Neural progenitor cell (in vitro differentiated cells): ENCODE measurements around the gene KRR1. TPM values are rescaled to one million over a fixed set of nuclear protein-coding genes. Genes with fewer than 3 reads are reported as not detected.

Experiments
- DNase-seq: peaks from one replicate; pipeline ENCODE4 v3.0.0-alpha.2; 2016; ENCODE audit warnings: low spot score
- H2AFZ ChIP-seq: fragments of 200-600 bp; sonication (generic); replicated peaks from 2 replicates; pipeline ENCODE4 v1.6.1; 2016; ENCODE audit warnings: antibody characterized with exemption
- H3F3A ChIP-seq: fragments of 200-600 bp; sonication (generic); 2 replicates; pipeline ENCODE4 v1.6.1; 2016; ENCODE audit warnings: antibody characterized with exemption, low read depth
- H3K27ac ChIP-seq: fragments of 200-600 bp; sonication (generic); 2 replicates; pipeline ENCODE4 v1.5.1; 2016; ENCODE audit warnings: mild to moderate bottlenecking
- H3K27me3 ChIP-seq: fragments of 200-600 bp; sonication (generic); 2 replicates; pipeline ENCODE4 v1.6.1; 2016; ENCODE audit warnings: mild to moderate bottlenecking, moderate library complexity
- H3K36me3 ChIP-seq: fragments of 200-600 bp; sonication (generic); 2 replicates; pipeline ENCODE4 v1.5.1; 2016
- H3K4me1 ChIP-seq: fragments of 200-600 bp; sonication (generic); 2 replicates; pipeline ENCODE4 v1.6.1; 2016; ENCODE audit warnings: mixed run types
- H3K4me2 ChIP-seq: fragments of 200-600 bp; sonication (generic); 2 replicates; pipeline ENCODE4 v1.6.1; 2016
- H3K4me3 ChIP-seq: fragments of 200-600 bp; sonication (generic); 2 replicates; pipeline ENCODE4 v1.5.1; 2016
- H3K79me2 ChIP-seq: fragments of 200-600 bp; sonication (generic); 2 replicates; pipeline ENCODE4 v1.6.1; 2016; ENCODE audit warnings: low read depth
- H3K9ac ChIP-seq: fragments of 200-600 bp; sonication (generic); 2 replicates; pipeline ENCODE4 v1.6.1; 2016
- H3K9me3 ChIP-seq: fragments of 200-600 bp; sonication (generic); 2 replicates; pipeline ENCODE4 v1.5.1; 2016; ENCODE audit warnings: low read depth
- H4K20me1 ChIP-seq: fragments of 200-600 bp; sonication (generic); 2 replicates; pipeline ENCODE4 v1.6.1; 2016; ENCODE audit warnings: low read depth
- H3K27ac Mint-ChIP-seq: 3 replicates; pipeline ENCODE4 v1.8.0; 2021; ENCODE audit warnings: mixed read lengths
- H3K27me3 Mint-ChIP-seq: 2 replicates; pipeline ENCODE4 v1.8.0; 2022; ENCODE audit warnings: low read depth, mild to moderate bottlenecking, inconsistent platforms, moderate library complexity, mixed read lengths; ENCODE audit not compliant: insufficient read depth
- H3K36me3 Mint-ChIP-seq: 3 replicates; pipeline ENCODE4 v1.8.0; 2021; ENCODE audit warnings: mixed read lengths
- H3K4me1 Mint-ChIP-seq: 3 replicates; pipeline ENCODE4 v1.8.0; 2021; ENCODE audit warnings: mixed read lengths
- H3K4me3 Mint-ChIP-seq: 3 replicates; pipeline ENCODE4 v1.8.0; 2021; ENCODE audit warnings: mild to moderate bottlenecking, moderate library complexity, mixed read lengths
- H3K9me3 Mint-ChIP-seq: 3 replicates; pipeline ENCODE4 v1.8.0; 2020; ENCODE audit warnings: mixed read lengths
- EZH2 ChIP-seq: fragments of 200-600 bp; sonication (generic); IDR thresholded peaks from 2 replicates; pipeline ENCODE4 v1.6.1; 2017; ENCODE audit warnings: antibody characterized with exemption, mild to moderate bottlenecking, moderate library complexity
- EZH2phosphoT487 ChIP-seq: fragments of 200-600 bp; sonication (generic); IDR thresholded peaks from 2 replicates; pipeline ENCODE4 v1.6.1; 2017; ENCODE audit warnings: antibody characterized with exemption
- total RNA-seq: library from RNA; depleted of rRNA; stranded (reverse); fragments of >200 nt; gene quantifications from 2 replicates; pipeline ENCODE4 v1.2.3, GENCODE V29; 2015; ENCODE audit warnings: low replicate concordance
- TF ChIP-seq, protein P1 (sequence below): fragments of 200-600 bp; sonication (generic); IDR thresholded peaks from 2 replicates; pipeline ENCODE4 v1.5.1; 2017; ENCODE audit warnings: antibody characterized with exemption, mild to moderate bottlenecking

Gene KRR1
- total RNA-seq, 1 donor from 2014 or later, result 70.0 TPM

GRCh38 chr12:75529826-75530225 lies 18.4 kb upstream of the KRR1 start:
- TF ChIP-seq EZH2 (no peak), EZH2phosphoT487 (no peak)
- TF ChIP-seq, protein P1, sequence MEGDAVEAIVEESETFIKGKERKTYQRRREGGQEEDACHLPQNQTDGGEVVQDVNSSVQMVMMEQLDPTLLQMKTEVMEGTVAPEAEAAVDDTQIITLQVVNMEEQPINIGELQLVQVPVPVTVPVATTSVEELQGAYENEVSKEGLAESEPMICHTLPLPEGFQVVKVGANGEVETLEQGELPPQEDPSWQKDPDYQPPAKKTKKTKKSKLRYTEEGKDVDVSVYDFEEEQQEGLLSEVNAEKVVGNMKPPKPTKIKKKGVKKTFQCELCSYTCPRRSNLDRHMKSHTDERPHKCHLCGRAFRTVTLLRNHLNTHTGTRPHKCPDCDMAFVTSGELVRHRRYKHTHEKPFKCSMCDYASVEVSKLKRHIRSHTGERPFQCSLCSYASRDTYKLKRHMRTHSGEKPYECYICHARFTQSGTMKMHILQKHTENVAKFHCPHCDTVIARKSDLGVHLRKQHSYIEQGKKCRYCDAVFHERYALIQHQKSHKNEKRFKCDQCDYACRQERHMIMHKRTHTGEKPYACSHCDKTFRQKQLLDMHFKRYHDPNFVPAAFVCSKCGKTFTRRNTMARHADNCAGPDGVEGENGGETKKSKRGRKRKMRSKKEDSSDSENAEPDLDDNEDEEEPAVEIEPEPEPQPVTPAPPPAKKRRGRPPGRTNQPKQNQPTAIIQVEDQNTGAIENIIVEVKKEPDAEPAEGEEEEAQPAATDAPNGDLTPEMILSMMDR, result no peak
- Mint-ChIP-seq H3K9me3 (no peaks in the 10 kb centered on the region), H3K4me3 (no peak overlapping the region), H3K36me3 (no peaks in the 10 kb centered on the region), H3K27me3 (no peaks in the 10 kb centered on the region), H3K4me1 (peaks cover 6% of the 10 kb centered on the region), H3K27ac (no peak overlapping the region)
- H3K4me1 ChIP-seq, result no peaks in the 10 kb centered on the region
- no peaks in the 10 kb centered on the region for H3K36me3 ChIP-seq
- no peaks in the 10 kb centered on the region for H3K79me2 ChIP-seq
- H4K20me1 ChIP-seq, result no peaks in the 10 kb centered on the region
- no peaks in the 10 kb centered on the region for H3F3A ChIP-seq
- no peak overlapping the region for H3K4me2 ChIP-seq
- no peak overlapping the region for H3K27ac ChIP-seq
- H3K9ac ChIP-seq, result no peak overlapping the region
- no peak overlapping the region for H2AFZ ChIP-seq
- no peak overlapping the region for H3K4me3 ChIP-seq
- no peaks in the 10 kb centered on the region for H3K9me3 ChIP-seq
- H3K27me3 ChIP-seq, result no peaks in the 10 kb centered on the region
- no peak for DNase-seq

DNA sequence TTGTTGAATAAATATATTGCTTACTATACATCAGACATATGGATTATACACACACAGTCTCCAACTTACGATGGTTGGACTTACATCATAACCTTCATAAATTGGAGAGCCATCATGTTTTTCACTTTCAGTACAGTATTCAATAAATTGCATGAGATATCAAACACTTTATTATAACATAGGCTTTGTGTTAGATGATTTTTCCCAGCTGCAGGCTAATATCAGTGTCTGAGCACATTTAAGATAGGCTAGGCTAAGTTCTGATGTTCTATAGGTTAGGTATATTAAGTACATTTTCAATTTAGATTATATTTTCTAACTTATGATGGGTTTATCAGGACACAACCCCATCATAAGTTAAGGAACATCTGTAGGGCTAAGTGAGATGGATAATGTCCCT lies 17.9 kb upstream of the KRR1 start:
- Histone ChIP-seq H3K4me1 (no peaks in the 10 kb centered on the region), H3K4me3 (no peak overlapping the region), H3K4me2 (no peak overlapping the region), H4K20me1 (no peaks in the 10 kb centered on the region), H3K27me3 (no peaks in the 10 kb centered on the region), H2AFZ (no peak overlapping the region), H3K79me2 (no peaks in the 10 kb centered on the region), H3F3A (no peaks in the 10 kb centered on the region), H3K27ac (no peak overlapping the region), H3K9me3 (no peaks in the 10 kb centered on the region), H3K9ac (no peak overlapping the region), H3K36me3 (no peaks in the 10 kb centered on the region)
- Mint-ChIP-seq H3K4me1 (peaks cover 6% of the 10 kb centered on the region), H3K4me3 (no peak overlapping the region), H3K9me3 (no peaks in the 10 kb centered on the region), H3K36me3 (no peaks in the 10 kb centered on the region), H3K27me3 (no peaks in the 10 kb centered on the region), H3K27ac (no peak overlapping the region)
- TF ChIP-seq EZH2phosphoT487 (no peak), EZH2 (no peak)
- TF ChIP-seq, protein P1, result no peak
- no peak for DNase-seq

- TF ChIP-seq, protein P1, result no peak
- no peaks in the 10 kb centered on the region for H3K4me1 ChIP-seq
These were observed 17.3 kb upstream of the KRR1 start for GRCh38 chr12:75528692-75529091.

More at GRCh38 chr12:75528692-75529091, 17.3 kb upstream of the KRR1 start:
- Histone ChIP-seq H2AFZ (no peak overlapping the region), H3K27me3 (no peaks in the 10 kb centered on the region), H4K20me1 (no peaks in the 10 kb centered on the region), H3F3A (no peaks in the 10 kb centered on the region), H3K36me3 (no peaks in the 10 kb centered on the region), H3K9ac (no peak overlapping the region), H3K4me2 (no peak overlapping the region), H3K9me3 (no peaks in the 10 kb centered on the region), H3K4me3 (no peak overlapping the region), H3K27ac (no peak overlapping the region), H3K79me2 (no peaks in the 10 kb centered on the region)
- Mint-ChIP-seq H3K9me3 (no peaks in the 10 kb centered on the region), H3K27ac (no peak overlapping the region), H3K27me3 (no peaks in the 10 kb centered on the region), H3K4me1 (peaks cover 6% of the 10 kb centered on the region), H3K36me3 (no peaks in the 10 kb centered on the region), H3K4me3 (no peak overlapping the region)
- no peak for DNase-seq
